ENCODE results near the gene UBB. TPM values are rescaled to one million over a fixed set of nuclear protein-coding genes. Genes with fewer than 3 reads are reported as not detected.
A peak's percentile ranks its signal among the peaks of the same experiment; 100 is the strongest.

The UBB gene
- total RNA-seq, 1 experiment from 2014 or later: 1,654 TPM

DNA sequence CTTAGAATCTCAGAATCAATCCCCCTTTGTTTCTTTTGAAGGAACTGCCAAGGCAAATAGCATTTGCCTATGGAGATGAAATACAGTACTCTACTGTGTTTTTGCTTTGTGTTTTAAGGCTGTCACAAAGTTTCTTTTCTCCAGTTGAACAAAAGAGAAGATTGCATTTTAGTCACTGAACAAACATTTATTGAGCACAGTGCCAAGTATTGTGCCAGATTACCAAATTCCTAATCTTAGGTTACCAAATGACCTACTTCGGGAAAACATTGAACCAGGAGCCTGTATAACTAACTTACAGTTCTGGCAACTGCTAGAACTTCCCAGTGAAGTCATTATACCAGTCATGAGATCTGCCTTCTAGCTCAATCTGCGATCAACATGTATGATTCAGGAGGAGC, 3.0 kb upstream of the UBB start:
- peaks cover 13% of the 10 kb centered on the region; the same call in 1 of the 2 replicates for H3K4me1 ChIP-seq (ENCODE audit: control insufficient read depth, insufficient read depth, low read length)
- intact Hi-C loops (cut with micrococcal nuclease; ENCODE audit: unreplicated experiment) (no loop called here), in situ Hi-C loops (cut with HindIII; ENCODE audit: low pct_unique_long_range_greater_than_20kb, low sequenced_read_pairs) (no loop called here)
- no peak overlapping the region for H3K4me3 ChIP-seq (ENCODE audit: low read depth in 2 of 2, low read length in 2 of 2)
- ATAC-seq (no peak), DNase-seq (ENCODE audit: low read depth, low spot score) (no peak)
- BruUV-seq (replicated peaks): no TSS peak
- H3K27ac ChIP-seq (ENCODE audit: low read length): peak overlapping the region; percentile 79
- peaks cover 5% of the 10 kb centered on the region for H3K36me3 ChIP-seq (ENCODE audit: control insufficient read depth, insufficient read depth, low read length)
- ChIA-PET CTCF (interaction anchor here (2.3 kb wide), 1 partner anchor 14 kb away, joined by 7 read pairs; no protein-coding TSS in a partner anchor), POLR2A (interaction anchor here (0.7 kb wide), 1 partner anchor 309 kb away, joined by 4 read pairs; no protein-coding TSS in a partner anchor)
- H3K9me3 ChIP-seq (ENCODE audit: control insufficient read depth, insufficient read depth, low read depth, low read length): no peaks in the 10 kb centered on the region
- TF ChIP-seq TCF7L2 (IDR thresholded peaks at IDR 0.05; ENCODE audit: low read depth, low read length) (no peak), SIN3A (IDR thresholded peaks at IDR 0.05; ENCODE audit: borderline replicate concordance, insufficient read depth, low read depth, low read length) (no peak), POLR2AphosphoS5 (IDR thresholded peaks at IDR 0.05; ENCODE audit: low read depth, low read length) (no peak)
- TF ChIP-seq, protein P1, sequence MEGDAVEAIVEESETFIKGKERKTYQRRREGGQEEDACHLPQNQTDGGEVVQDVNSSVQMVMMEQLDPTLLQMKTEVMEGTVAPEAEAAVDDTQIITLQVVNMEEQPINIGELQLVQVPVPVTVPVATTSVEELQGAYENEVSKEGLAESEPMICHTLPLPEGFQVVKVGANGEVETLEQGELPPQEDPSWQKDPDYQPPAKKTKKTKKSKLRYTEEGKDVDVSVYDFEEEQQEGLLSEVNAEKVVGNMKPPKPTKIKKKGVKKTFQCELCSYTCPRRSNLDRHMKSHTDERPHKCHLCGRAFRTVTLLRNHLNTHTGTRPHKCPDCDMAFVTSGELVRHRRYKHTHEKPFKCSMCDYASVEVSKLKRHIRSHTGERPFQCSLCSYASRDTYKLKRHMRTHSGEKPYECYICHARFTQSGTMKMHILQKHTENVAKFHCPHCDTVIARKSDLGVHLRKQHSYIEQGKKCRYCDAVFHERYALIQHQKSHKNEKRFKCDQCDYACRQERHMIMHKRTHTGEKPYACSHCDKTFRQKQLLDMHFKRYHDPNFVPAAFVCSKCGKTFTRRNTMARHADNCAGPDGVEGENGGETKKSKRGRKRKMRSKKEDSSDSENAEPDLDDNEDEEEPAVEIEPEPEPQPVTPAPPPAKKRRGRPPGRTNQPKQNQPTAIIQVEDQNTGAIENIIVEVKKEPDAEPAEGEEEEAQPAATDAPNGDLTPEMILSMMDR (IDR thresholded peaks at IDR 0.05): no peak
- TF ChIP-seq, protein P2, sequence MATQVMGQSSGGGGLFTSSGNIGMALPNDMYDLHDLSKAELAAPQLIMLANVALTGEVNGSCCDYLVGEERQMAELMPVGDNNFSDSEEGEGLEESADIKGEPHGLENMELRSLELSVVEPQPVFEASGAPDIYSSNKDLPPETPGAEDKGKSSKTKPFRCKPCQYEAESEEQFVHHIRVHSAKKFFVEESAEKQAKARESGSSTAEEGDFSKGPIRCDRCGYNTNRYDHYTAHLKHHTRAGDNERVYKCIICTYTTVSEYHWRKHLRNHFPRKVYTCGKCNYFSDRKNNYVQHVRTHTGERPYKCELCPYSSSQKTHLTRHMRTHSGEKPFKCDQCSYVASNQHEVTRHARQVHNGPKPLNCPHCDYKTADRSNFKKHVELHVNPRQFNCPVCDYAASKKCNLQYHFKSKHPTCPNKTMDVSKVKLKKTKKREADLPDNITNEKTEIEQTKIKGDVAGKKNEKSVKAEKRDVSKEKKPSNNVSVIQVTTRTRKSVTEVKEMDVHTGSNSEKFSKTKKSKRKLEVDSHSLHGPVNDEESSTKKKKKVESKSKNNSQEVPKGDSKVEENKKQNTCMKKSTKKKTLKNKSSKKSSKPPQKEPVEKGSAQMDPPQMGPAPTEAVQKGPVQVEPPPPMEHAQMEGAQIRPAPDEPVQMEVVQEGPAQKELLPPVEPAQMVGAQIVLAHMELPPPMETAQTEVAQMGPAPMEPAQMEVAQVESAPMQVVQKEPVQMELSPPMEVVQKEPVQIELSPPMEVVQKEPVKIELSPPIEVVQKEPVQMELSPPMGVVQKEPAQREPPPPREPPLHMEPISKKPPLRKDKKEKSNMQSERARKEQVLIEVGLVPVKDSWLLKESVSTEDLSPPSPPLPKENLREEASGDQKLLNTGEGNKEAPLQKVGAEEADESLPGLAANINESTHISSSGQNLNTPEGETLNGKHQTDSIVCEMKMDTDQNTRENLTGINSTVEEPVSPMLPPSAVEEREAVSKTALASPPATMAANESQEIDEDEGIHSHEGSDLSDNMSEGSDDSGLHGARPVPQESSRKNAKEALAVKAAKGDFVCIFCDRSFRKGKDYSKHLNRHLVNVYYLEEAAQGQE (IDR thresholded peaks at IDR 0.05; ENCODE audit: insufficient read depth in 1 of 2, low read depth in 2 of 2, low read length in 1 of 2): no peak
- H3K27me3 ChIP-seq (ENCODE audit: control insufficient read depth, insufficient read depth, low read length): no peaks in the 10 kb centered on the region

- in situ Hi-C loops (cut with HindIII; ENCODE audit: low pct_unique_long_range_greater_than_20kb, low sequenced_read_pairs) (no loop called here), intact Hi-C loops (cut with micrococcal nuclease; ENCODE audit: unreplicated experiment) (no loop called here)
- Histone ChIP-seq H3K9me3 (ENCODE audit: control insufficient read depth, insufficient read depth, low read depth, low read length) (no peaks in the 10 kb centered on the region), H3K4me1 (ENCODE audit: control insufficient read depth, insufficient read depth, low read length) (peaks cover 20% of the 10 kb centered on the region), H3K27me3 (ENCODE audit: control insufficient read depth, insufficient read depth, low read length) (no peaks in the 10 kb centered on the region), H3K36me3 (ENCODE audit: control insufficient read depth, insufficient read depth, low read length) (peaks cover 5% of the 10 kb centered on the region), H3K27ac (ENCODE audit: low read length) (peak overlapping the region; percentile 79), H3K4me3 (ENCODE audit: low read depth in 2 of 2, low read length in 2 of 2) (peak overlapping the region; percentile 8 to 23; a peak in 3 of 4 replicates)
- ChIA-PET CTCF (interaction anchor here (2.3 kb wide), 1 partner anchor 15 kb away, joined by 7 read pairs; no protein-coding TSS in a partner anchor), POLR2A (interaction anchor here (0.6 to 0.7 kb wide), 2 partner anchors 13 to 308 kb away, joined by 3 to 4 read pairs; no protein-coding TSS in a partner anchor)
- DNase-seq (ENCODE audit: low read depth, low spot score) (no peak), ATAC-seq (no peak)
- TF ChIP-seq, protein P2 (IDR thresholded peaks at IDR 0.05; ENCODE audit: insufficient read depth in 1 of 2, low read depth in 2 of 2, low read length in 1 of 2): no peak
- TF ChIP-seq, protein P1 (IDR thresholded peaks at IDR 0.05): no peak
- TF ChIP-seq TCF7L2 (IDR thresholded peaks at IDR 0.05; ENCODE audit: low read depth, low read length) (no peak), SIN3A (IDR thresholded peaks at IDR 0.05; ENCODE audit: borderline replicate concordance, insufficient read depth, low read depth, low read length) (no peak), POLR2AphosphoS5 (IDR thresholded peaks at IDR 0.05; ENCODE audit: low read depth, low read length) (no peak)
- no TSS peak for BruUV-seq (replicated peaks)
These were observed 2.1 kb upstream of the UBB start for GRCh38 chr17:16378636-16379282.

Measured in Panc1 (cell line).